H1 (cell line): ENCODE results near the gene PHEX. TPM values are rescaled to one million over a fixed set of nuclear protein-coding genes. Genes with fewer than 3 reads are reported as not detected.

Experiments
- CTCF ChIA-PET: fragments of 300-600 bp; sonication (Branson Sonifier 250); formaldehyde crosslinking; loops from one replicate; lab custom pipeline; 2021; ENCODE audit not compliant: partially characterized antibody; lab: Charles Lee
- POLR2A ChIA-PET: fragments of 300-600 bp; sonication (Branson Sonifier 250); formaldehyde crosslinking; loops from one replicate; lab custom pipeline; 2021; ENCODE audit warnings: inconsistent platforms; ENCODE audit not compliant: partially characterized antibody; lab: Charles Lee
- DNase-seq, 2 experiments: peaks; one replicate each; pipeline versions ENCODE4 v3.0.0 to v3.0.0-alpha.2; 2010 to 2022; ENCODE audit warnings: low spot score in 2 of 2, low read depth in 1 of 2, mixed read lengths in 1 of 2
- FAIRE-seq: peaks from 2 replicates; lab custom pipeline; 2011; peaks lifted over from hg19 to GRCh38; lab: Jason Lieb, UNC
- H2AFZ ChIP-seq: 2 replicates; pipeline ENCODE4 v1.8.1; 2012; ENCODE audit warnings: low read length, inconsistent platforms
- H2AK5ac ChIP-seq: 2 replicates; pipeline ENCODE4 v1.6.1; 2013; ENCODE audit warnings: low read depth, low read length
- H2BK120ac ChIP-seq: replicated peaks from 2 replicates; pipeline ENCODE3; 2013; ENCODE audit warnings: low read depth, low read length, inconsistent platforms
- H2BK12ac ChIP-seq: 2 replicates; pipeline ENCODE4 v1.6.1; 2013; ENCODE audit warnings: low read depth, low read length
- H2BK15ac ChIP-seq: 2 replicates; pipeline ENCODE4 v1.6.1; 2013; ENCODE audit warnings: low read length
- H2BK20ac ChIP-seq: 2 replicates; pipeline ENCODE4 v1.6.1; 2013; ENCODE audit warnings: low read length
- H2BK5ac ChIP-seq: 2 replicates; pipeline ENCODE4 v1.6.1; 2013; ENCODE audit warnings: low read depth, low read length
- H3K14ac ChIP-seq: 2 replicates; pipeline ENCODE4 v1.6.1; 2013; ENCODE audit warnings: inconsistent platforms; ENCODE audit not compliant: insufficient read length
- H3K18ac ChIP-seq: 2 replicates; pipeline ENCODE4 v1.6.1; 2013; ENCODE audit warnings: low read length; ENCODE audit errors: extremely low read depth
- H3K23ac ChIP-seq: 2 replicates; pipeline ENCODE4 v1.6.1; 2013; ENCODE audit warnings: inconsistent platforms; ENCODE audit not compliant: insufficient read length
- H3K23me2 ChIP-seq: 2 replicates; pipeline ENCODE4 v1.6.1; 2013; ENCODE audit warnings: low read depth, low read length
- H3K27ac ChIP-seq: 2 replicates; pipeline ENCODE4 v1.6.1; 2011; ENCODE audit warnings: low read depth, low read length, inconsistent platforms
- H3K27me3 ChIP-seq, 4 experiments: replicated peaks in 1 of 4; 1 replicate in 1 of 4; 2 replicates in 3 of 4; pipeline versions ENCODE4 v1.6.1 to v1.8.1; 2011 to 2013; ENCODE audit warnings: low read length in 3 of 4, mild to moderate bottlenecking in 3 of 4, inconsistent platforms in 2 of 4, mixed read lengths in 2 of 4, moderate library complexity in 1 of 4; ENCODE audit not compliant: control insufficient read depth in 3 of 4, insufficient read depth in 3 of 4; ENCODE audit errors: extremely low read depth in 1 of 4
- H3K36me3 ChIP-seq, 4 experiments: 2 replicates each; pipeline versions ENCODE4 v1.6.1 to v1.8.1; 2011 to 2013; ENCODE audit warnings: mild to moderate bottlenecking in 4 of 4, low read length in 3 of 4, moderate library complexity in 2 of 4, control low read depth in 1 of 4, inconsistent platforms in 1 of 4; ENCODE audit not compliant: insufficient read depth in 4 of 4, control insufficient read depth in 2 of 4
- H3K4ac ChIP-seq: replicated peaks from 2 replicates; pipeline ENCODE3; 2013; ENCODE audit warnings: low read length, low read depth, mixed read lengths, inconsistent platforms; ENCODE audit not compliant: insufficient read length
- H3K4me1 ChIP-seq, 4 experiments: replicated peaks in 1 of 4; 1 replicate in 1 of 4; 2 replicates in 3 of 4; pipeline versions ENCODE4 v1.6.1 to v1.8.1; 2011 to 2013; ENCODE audit warnings: low read length in 3 of 4, inconsistent platforms in 2 of 4, mixed read lengths in 1 of 4; ENCODE audit not compliant: insufficient read depth in 4 of 4, control insufficient read depth in 3 of 4
- H3K4me2 ChIP-seq, 2 experiments: 2 replicates each; pipeline versions ENCODE4 v1.6.1 to v1.8.1; 2011 to 2013; ENCODE audit warnings: low read depth in 2 of 2, low read length in 2 of 2, control low read depth in 1 of 2, inconsistent platforms in 1 of 2, mild to moderate bottlenecking in 1 of 2; ENCODE audit not compliant: insufficient read depth in 1 of 2
- H3K4me3 ChIP-seq, 4 experiments: fragments of 200-600, 300-600 bp in 1 of 4; sonication (generic), shearing (Covaris generic), sonication (Bioruptor Twin) in 1 of 4; 2 replicates each; pipeline versions ENCODE4 v1.5.1 to v1.8.1; 2011 to 2016; ENCODE audit warnings: low read length in 4 of 4, low read depth in 3 of 4, control low read depth in 2 of 4, inconsistent platforms in 2 of 4, mild to moderate bottlenecking in 2 of 4, mixed read lengths in 1 of 4, moderate library complexity in 1 of 4; ENCODE audit not compliant: insufficient read depth in 2 of 4; ENCODE audit errors: extremely low read depth in 1 of 4
- H3K56ac ChIP-seq: replicated peaks from 2 replicates; pipeline ENCODE3; 2013; ENCODE audit warnings: low read depth, mild to moderate bottlenecking, mixed read lengths, low read length, inconsistent platforms; ENCODE audit not compliant: insufficient read length
- H3K79me1 ChIP-seq: 2 replicates; pipeline ENCODE4 v1.6.1; 2013; ENCODE audit warnings: low read depth, low read length, control low read depth
- H3K79me2 ChIP-seq, 2 experiments: 2 replicates each; pipeline versions ENCODE4 v1.6.1 to v1.8.1; 2012 to 2013; ENCODE audit warnings: low read length in 2 of 2, mild to moderate bottlenecking in 2 of 2, inconsistent platforms in 1 of 2; ENCODE audit not compliant: insufficient read depth in 2 of 2, control insufficient read depth in 1 of 2
- H3K9ac ChIP-seq, 4 experiments: replicated peaks in 1 of 4; 1 replicate in 1 of 4; 2 replicates in 3 of 4; pipeline versions ENCODE4 v1.6.1 to v1.8.1; 2011 to 2013; ENCODE audit warnings: low read depth in 3 of 4, low read length in 3 of 4, control low read depth in 2 of 4, mild to moderate bottlenecking in 2 of 4, moderate library complexity in 2 of 4, inconsistent platforms in 1 of 4; ENCODE audit errors: extremely low read depth in 1 of 4
- H3K9me3 ChIP-seq, 2 experiments: 2 replicates each; pipeline versions ENCODE4 v1.6.1 to v1.8.1; 2012 to 2013; ENCODE audit warnings: mild to moderate bottlenecking in 2 of 2, moderate library complexity in 2 of 2, control low read depth in 1 of 2, inconsistent platforms in 1 of 2, low read depth in 1 of 2, low read length in 1 of 2, mixed read lengths in 1 of 2; ENCODE audit not compliant: insufficient read depth in 2 of 2
- H4K20me1 ChIP-seq, 2 experiments: replicated peaks in 1 of 2; 2 replicates each; pipeline versions ENCODE3 to v1.8.1; 2011 to 2013; ENCODE audit warnings: inconsistent platforms in 2 of 2, low read length in 2 of 2, mild to moderate bottlenecking in 1 of 2; ENCODE audit not compliant: insufficient read depth in 2 of 2, control insufficient read depth in 1 of 2
- H4K5ac ChIP-seq: 2 replicates; pipeline ENCODE4 v1.6.1; 2013; ENCODE audit warnings: low read length, low read depth, mixed read lengths, inconsistent platforms; ENCODE audit not compliant: insufficient read length
- H4K8ac ChIP-seq: 2 replicates; pipeline ENCODE4 v1.8.0; 2013; ENCODE audit warnings: mild to moderate bottlenecking, moderate library complexity, low read length, inconsistent platforms; ENCODE audit not compliant: insufficient read depth; ENCODE audit errors: extremely low read depth
- H4K91ac ChIP-seq: replicated peaks from 2 replicates; pipeline ENCODE3; 2013; ENCODE audit warnings: low read length, mixed read lengths, inconsistent platforms; ENCODE audit not compliant: insufficient read length
- ATF3 ChIP-seq: IDR thresholded peaks from 2 replicates; pipeline ENCODE4 v1.6.1; 2011; ENCODE audit warnings: low read depth, mild to moderate bottlenecking, low read length; ENCODE audit not compliant: insufficient read depth
- CTCF ChIP-seq, 3 experiments: IDR thresholded peaks; 1 replicate in 2 of 3; 2 replicates in 1 of 3; pipeline versions ENCODE4 v1.5.1 to v1.6.1; 2011; ENCODE audit warnings: low read length in 3 of 3, mild to moderate bottlenecking in 3 of 3, inconsistent platforms in 2 of 3, low read depth in 1 of 3, moderate library complexity in 1 of 3; ENCODE audit not compliant: insufficient read depth in 1 of 3; ENCODE audit errors: control extremely low read depth in 1 of 3
- EGR1 ChIP-seq: IDR thresholded peaks from 2 replicates; pipeline ENCODE4 v1.6.1; 2011; ENCODE audit warnings: low read depth, low read length, borderline replicate concordance
- EZH2 ChIP-seq: fragments of 200-600 bp; sonication (generic); IDR thresholded peaks from 2 replicates; pipeline ENCODE4 v1.7.1; 2012; ENCODE audit warnings: low read depth, mild to moderate bottlenecking, moderate library complexity, low read length, inconsistent platforms; ENCODE audit not compliant: severe bottlenecking
- KDM1A ChIP-seq: fragments of 200-600, 300-600 bp; sonication (generic); IDR thresholded peaks from 2 replicates; pipeline ENCODE4 v1.7.1; 2016; ENCODE audit warnings: mild to moderate bottlenecking, low read length, borderline replicate concordance
- RXRA ChIP-seq: IDR thresholded peaks from 2 replicates; pipeline ENCODE4 v1.6.1; 2011; ENCODE audit warnings: low read depth, mild to moderate bottlenecking, low read length, moderate library complexity; ENCODE audit not compliant: insufficient read depth
- WGBS, 2 experiments: shearing (Covaris generic) in 1 of 2; methylation state at CpG; one replicate each; pipeline versions ENCODE4 v1.1.6 to v1.1.7; 2013 to 2015; ENCODE audit warnings: low lambda C conversion rate in 2 of 2, mixed read lengths in 2 of 2, inconsistent platforms in 1 of 2, low coverage in 1 of 2, missing lambda C conversion rate in 1 of 2; ENCODE audit not compliant: insufficient replicate concordance in 2 of 2, insufficient coverage in 1 of 2, insufficient read length in 1 of 2; ENCODE audit errors: extremely low coverage in 1 of 2, missing lambda C conversion rate in 1 of 2; 5-methylcytosine and 5-hydroxymethylcytosine counted together
- polyA plus RNA-seq, 7 experiments: library from polyadenylated mRNA; depleted of rRNA in 3 of 7; stranded (reverse) in 5 of 7; unstranded in 2 of 7; fragments of >200 nt in 5 of 7; fragments of 200-250 nt in 2 of 7; gene quantifications; 1 replicate in 5 of 7; 2 replicates in 1 of 7; 4 replicates in 1 of 7; pipeline versions ENCODE4 v1.2.1 to v1.2.3, GENCODE V29; 2011 to 2013; ENCODE audit warnings: missing spikeins in 2 of 7, mixed read lengths in 2 of 7
- total RNA-seq: library from RNA; stranded (reverse); fragmentation: NEBNext Ultra II Directional; extraction: Animal tissue kit (Norgen Biotek cat#: 25700); gene quantifications from 2 replicates; pipeline ENCODE4 v1.2.1, GENCODE V29; 2021

The PHEX gene
- total and polyA plus RNA-seq, 2 of the 8 experiments (the other 6 are each of a cell fraction or from before 2014, with no cell fraction given) = 0.03 to 0.11 TPM

GRCh38 chrX:22273714-22274317 is 241.7 kb downstream of the PHEX start:
- TF ChIP-seq EGR1 (no peak), RXRA (no peak), CTCF (IDR thresholded peaks at IDR 0.05; ENCODE audit: control extremely low read depth in 1 of 3, insufficient read depth in 1 of 3, low read depth in 1 of 3, low read length in 3 of 3) (no peak), KDM1A (no peak), ATF3 (no peak), EZH2 (no peak)
- no peak overlapping the region for H2BK120ac ChIP-seq
- H2AFZ ChIP-seq = no peak overlapping the region
- H4K91ac ChIP-seq = no peak overlapping the region
- no peak overlapping the region for H3K4me2 ChIP-seq
- no peaks in the 10 kb centered on the region for H4K20me1 ChIP-seq
- H2BK5ac ChIP-seq = no peak overlapping the region
- no peaks in the 10 kb centered on the region for H3K27me3 ChIP-seq
- no peaks in the 10 kb centered on the region for H3K4me1 ChIP-seq
- H3K9me3 ChIP-seq = no peaks in the 10 kb centered on the region
- no peak overlapping the region for H3K9ac ChIP-seq
- CTCF ChIA-PET = no interaction called here
- no peak overlapping the region for H3K18ac ChIP-seq
- POLR2A ChIA-PET = no interaction called here
- no peaks in the 10 kb centered on the region for H3K36me3 ChIP-seq
- H3K4ac ChIP-seq = no peak overlapping the region
- H2BK15ac ChIP-seq = no peak overlapping the region
- no peak overlapping the region for H4K8ac ChIP-seq
- no peaks in the 10 kb centered on the region for H3K23me2 ChIP-seq
- H3K23ac ChIP-seq = no peak overlapping the region
- DNase-seq (no peak), FAIRE-seq (no peak)
- H3K79me1 ChIP-seq = no peaks in the 10 kb centered on the region
- WGBS, 2 experiments = 93% methylated on average over 11 of the region's 15 CpGs; no CpG with 5 or more reads in 1 of the 2 experiments
- H2BK20ac ChIP-seq = no peak overlapping the region
- H3K4me3 ChIP-seq = no peak overlapping the region
- no peaks in the 10 kb centered on the region for H3K79me2 ChIP-seq
- no peak overlapping the region for H3K27ac ChIP-seq
- no peak overlapping the region for H3K56ac ChIP-seq
- no peak overlapping the region for H2BK12ac ChIP-seq
- no peak overlapping the region for H4K5ac ChIP-seq
- H2AK5ac ChIP-seq = no peak overlapping the region
- no peak overlapping the region for H3K14ac ChIP-seq
